Measurements from ENCODE around the gene CLSTN3.

CLSTN3 gene

DNA sequence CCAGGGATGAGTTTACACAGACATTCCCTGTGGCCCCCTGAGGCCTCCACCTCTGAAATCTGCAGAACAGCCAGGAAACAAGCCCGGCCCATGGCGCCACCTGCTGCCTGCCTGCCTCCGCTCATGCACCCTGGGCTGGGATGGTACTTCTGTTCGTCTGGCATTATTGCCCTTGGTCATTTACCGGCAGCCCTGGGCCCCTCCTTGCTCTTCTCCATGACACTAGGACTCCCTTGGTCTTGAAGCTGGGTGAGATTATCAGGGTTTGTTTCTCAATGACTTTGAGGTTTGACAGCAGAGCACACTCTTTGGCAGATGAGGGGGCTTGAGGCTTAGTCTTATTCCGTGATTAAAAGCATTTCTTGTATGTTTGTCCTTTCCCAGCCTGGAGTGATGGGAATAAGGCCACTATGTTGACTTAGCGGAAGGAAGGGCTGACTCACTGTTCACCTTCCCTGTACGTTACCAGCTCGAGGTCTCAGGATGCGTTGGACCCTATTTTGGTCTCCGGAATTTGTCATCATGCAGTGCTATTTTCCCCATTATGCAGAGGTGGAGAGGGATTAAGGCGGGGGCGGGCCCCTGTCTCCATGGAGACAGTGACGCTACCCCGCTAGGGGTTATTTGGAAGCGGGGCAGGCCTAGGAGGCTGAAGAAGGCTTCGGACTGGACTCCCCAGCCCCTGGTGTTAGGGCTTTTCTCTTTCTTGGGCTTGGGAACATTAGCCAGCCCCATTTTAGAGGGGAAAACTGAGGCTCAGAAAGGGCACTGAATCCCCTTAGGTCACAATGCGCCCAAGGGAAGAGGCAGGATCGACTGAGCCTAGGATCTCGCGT, 58.6 kb downstream of the CLSTN3 start:
- peak; percentile 27 to 28 for DNase-seq (ENCODE audit: low read depth in 2 of 2)

DNA sequence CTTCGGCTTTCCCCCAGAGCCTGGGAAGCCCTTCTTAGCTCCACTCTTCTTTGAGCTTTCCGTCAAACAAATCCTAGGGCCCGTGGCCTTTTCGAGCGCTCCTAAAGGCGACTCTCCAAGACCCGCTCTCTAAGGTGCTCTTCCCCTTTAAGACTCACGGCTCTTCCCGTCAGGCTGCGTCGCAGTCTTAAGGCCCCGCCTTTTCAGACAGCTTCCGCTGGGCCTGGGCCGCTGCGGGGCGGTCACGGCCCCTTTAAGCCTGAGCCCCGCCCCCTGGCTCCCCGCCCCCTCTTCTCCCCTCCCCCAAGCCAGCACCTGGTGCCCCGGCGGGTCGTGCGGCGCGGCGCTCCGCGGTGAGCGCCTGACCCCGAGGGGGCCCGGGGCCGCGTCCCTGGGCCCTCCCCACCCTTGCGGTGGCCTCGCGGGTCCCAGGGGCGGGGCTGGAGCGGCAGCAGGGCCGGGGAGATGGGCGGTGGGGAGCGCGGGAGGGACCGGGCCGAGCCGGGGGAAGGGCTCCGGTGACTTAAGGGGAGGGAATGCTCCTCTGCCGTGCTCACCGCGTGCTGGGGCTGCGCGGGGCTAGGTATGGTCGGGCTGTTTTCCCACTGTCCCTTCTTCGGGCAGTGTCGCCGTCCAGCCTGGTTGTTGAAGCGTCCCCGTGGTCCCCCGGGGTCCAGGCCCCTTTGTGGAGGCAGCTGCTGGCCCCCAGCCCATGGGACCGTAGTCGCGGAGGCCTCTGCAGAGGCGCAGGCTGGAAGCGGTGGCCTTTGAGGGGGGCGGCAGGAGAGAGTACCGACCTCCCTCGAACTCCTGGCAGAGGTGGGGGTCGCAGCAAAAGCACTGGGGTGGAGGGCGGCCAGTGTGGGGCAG, 59.5 kb downstream of the CLSTN3 start, which contains the start of gene PEX5:
Gene PEX5, plus strand, starts transcription at position 289 of the 870 bp plus-strand sequence. CDS start 692 bp downstream, outside the sequence.
- peak; percentile 80 for DNase-seq (ENCODE audit: low read depth in 2 of 2)

DNA sequence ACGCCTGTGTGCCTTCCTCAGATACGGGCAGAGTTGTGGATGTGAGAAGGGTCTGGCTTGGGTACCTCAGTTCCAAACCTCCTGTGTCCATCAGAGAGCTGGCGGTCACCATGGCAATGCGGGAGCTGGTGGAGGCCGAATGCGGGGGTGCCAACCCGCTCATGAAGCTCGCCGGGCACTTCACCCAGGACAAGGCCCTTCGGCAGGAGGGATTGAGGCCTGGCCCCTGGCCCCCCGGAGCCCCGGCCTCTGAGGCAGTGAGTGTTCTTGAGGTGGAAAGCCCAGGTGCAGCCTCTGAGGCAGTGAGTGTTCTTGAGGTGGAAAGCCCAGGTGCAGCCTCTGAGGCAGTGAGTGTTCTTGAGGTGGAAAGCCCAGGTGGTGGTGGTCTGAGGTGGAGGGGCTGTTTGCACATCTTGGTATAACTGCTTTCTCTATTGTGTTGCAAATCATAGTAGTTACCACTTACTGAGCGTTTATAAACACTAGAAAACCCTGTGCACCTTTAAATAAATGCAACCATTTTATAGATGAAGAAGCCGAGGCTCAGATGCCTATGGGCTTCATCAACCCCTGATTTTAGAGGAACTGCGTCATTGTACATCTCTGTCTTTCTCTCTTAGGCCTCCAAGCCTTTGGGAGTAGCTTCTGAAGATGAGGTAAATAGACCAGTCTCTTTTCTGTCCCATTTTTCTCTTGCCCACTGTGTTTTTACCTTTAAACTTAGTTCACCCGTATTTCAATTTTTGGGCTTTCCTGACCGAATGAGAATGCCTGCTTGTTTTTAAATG, 60.3 kb downstream of the CLSTN3 start:
- no peak for DNase-seq (ENCODE audit: low read depth in 2 of 2)

DNA sequence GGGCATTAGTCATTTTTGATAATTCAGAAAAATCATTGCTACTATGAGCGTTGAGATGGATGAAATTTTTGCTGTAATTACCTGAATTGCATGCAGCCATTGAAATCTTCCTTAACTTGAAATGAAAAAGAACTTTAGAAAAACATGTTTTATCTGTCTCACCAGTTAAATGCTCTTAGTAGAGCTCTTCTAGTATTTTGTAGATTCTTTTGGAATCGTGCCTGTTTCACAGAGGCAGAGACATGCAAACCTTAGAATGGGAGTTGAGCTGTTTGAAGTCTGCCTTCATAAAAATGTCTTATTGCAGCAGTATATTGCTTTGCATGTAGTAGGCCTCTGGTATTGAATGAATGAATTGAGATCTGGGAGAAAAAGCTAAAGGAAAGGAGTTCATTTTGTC, 63.5 kb downstream of the CLSTN3 start:
- DNase-seq (ENCODE audit: low read depth in 2 of 2), result no peak

DNA sequence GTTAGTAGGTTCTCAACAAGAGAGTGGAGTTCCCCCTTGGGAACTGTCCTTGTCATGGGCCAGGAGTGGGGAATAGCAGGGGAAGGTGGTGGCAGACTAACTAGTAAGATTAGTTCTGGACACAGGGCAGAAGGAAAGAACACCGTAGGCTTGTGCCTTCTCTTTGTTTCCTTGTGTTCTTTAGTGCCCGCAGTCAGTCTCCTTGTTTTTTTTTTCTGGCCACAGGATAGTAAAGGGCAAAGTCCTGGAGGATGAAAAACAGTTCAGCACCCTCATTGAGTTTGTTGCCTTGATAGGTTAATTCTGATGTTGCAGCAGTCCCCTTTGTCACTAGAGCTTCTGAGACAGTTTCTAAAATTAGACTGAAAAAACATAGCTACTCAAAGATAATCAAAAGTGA, 67.7 kb downstream of the CLSTN3 start:
- no peak for DNase-seq (ENCODE audit: low read depth in 2 of 2)

DNA sequence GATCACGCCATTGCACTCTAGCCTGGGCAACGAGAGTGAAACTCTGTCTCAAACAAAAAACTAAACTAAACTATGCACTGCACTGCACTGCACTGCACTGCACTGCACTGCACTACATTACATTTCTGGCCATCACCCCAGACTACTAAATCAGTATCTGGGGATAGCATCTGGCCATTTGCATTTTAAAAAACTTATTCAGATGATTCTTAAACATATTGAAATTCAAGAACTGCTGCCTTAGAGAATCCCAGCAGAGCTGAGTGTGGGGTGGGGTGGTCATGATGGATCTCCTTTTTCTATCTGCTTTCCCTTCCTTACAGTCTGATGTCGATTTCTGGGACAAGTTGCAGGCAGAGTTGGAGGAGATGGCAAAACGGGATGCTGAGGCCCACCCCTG, 72.9 kb downstream of the CLSTN3 start:
- no peak for DNase-seq (ENCODE audit: low read depth in 2 of 2)

DNA sequence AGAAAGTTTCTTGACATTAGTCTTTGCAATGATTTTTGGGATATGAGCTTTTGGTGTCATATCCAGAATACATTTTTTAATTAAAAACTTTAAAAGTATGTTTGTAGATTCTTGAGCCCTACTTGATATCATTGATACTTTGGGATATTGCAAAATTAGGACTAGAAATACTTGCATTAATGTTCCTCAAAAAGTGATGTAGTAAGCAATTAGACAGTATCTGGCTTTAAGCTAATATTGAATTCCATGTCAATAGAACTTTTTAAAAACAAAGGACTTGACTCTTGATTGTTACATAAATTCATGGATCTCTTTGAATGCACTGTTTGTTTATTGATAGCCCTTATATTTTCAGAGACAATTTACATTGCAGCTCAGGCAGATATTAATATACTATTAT, 74.9 kb downstream of the CLSTN3 start:
- no peak for DNase-seq (ENCODE audit: low read depth in 2 of 2)

DNA sequence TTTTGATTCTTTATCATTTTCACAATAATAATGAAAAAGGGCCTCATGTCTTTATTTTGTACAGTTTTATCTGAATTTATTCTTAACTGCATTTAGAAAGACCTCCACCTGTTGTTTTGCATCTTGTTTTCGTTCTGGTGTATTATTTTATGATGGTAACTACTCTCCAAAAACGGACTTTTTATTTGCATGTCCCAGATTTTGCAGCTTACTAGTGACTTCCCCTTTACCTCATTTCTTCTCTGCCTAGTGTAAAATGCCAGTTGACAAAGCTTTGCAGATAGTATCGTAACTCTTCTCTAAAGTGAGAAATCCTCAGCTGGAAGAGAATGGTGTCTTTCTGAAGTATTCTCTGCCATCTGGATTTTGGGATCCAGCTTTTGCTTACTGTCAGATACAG, 76.5 kb downstream of the CLSTN3 start:
- no peak for DNase-seq (ENCODE audit: low read depth in 2 of 2)

DNA sequence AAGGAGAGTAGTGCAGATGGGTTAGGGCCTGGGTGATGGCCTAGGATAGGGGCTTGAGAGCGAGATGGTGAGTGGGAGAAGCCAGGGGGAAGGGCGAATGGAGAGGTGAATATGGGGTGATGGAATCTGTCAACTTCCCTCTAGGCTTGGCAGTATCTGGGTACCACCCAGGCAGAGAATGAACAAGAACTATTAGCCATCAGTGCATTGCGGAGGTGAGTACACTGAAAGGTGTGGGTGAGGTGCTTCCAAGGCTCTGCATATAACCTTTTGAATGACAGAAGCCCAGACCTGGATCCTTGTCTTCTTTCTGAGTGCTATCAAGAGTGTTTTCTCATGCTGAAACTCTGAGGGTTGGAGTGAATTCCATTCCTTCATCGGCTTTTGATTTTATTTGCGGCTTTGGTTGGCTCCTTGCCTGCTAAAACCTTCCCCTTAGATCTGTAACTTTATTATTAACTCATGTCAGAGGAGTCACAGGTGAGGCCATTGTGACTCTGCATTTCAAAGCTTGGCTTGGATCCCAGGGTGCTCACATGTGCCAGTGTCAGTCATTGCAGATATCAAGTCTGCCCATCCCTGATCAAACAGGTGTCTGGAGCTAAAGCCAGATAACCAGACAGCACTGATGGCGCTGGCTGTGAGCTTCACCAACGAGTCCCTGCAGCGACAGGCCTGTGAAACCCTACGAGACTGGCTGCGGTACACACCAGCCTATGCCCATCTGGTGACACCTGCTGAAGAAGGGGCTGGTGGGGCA, 77.9 kb downstream of the CLSTN3 start:
- DNase-seq (ENCODE audit: low read depth in 2 of 2), result no peak

All from fibroblast of skin of left quadriceps (primary cell).